Activated CD4-positive, alpha-beta T cell treated with anti-CD3 and anti-CD28 coated beads, Interleukin-2, Interleukin-6, amounts not matched to agents 100 ng/mL and 50 ng/mL, durations not matched to agents 16 hours and 8 hours (primary cell): ENCODE data around the gene TSC22D1.

ENCODE experiments used
- DNase-seq: peaks from one replicate; pipeline ENCODE4 v3.0.0-alpha.2; 2020

TSC22D1 gene

GRCh38 chr13:44449999-44450821 lies 125.9 kb downstream of the TSC22D1 start:
- no peak for DNase-seq

- DNase-seq, result no peak
Observed at GRCh38 chr13:44448875-44449274, 127.3 kb downstream of the TSC22D1 start.

- DNase-seq, result no peak
Observed at GRCh38 chr13:44448373-44448772, 127.8 kb downstream of the TSC22D1 start.

GRCh38 chr13:44447783-44448321 lies 128.3 kb downstream of the TSC22D1 start:
- no peak for DNase-seq

- no peak for DNase-seq
Observed at GRCh38 chr13:44440046-44440608, 136.0 kb downstream of the TSC22D1 start.

GRCh38 chr13:44439452-44440024 lies 136.6 kb downstream of the TSC22D1 start:
- DNase-seq, result no peak

- DNase-seq, result no peak
Observed at GRCh38 chr13:44438234-44438579, 137.9 kb downstream of the TSC22D1 start.

GRCh38 chr13:44437356-44438233 lies 138.5 kb downstream of the TSC22D1 start:
- DNase-seq, result peak; percentile 53

GRCh38 chr13:44436589-44437337 lies 139.4 kb downstream of the TSC22D1 start:
- peak; percentile 27 for DNase-seq

GRCh38 chr13:44435919-44436510 lies 140.1 kb downstream of the TSC22D1 start:
- DNase-seq, result no peak

GRCh38 chr13:44435142-44435918 lies 140.8 kb downstream of the TSC22D1 start:
- peak; percentile 88 for DNase-seq

GRCh38 chr13:44434766-44435141 lies 141.4 kb downstream of the TSC22D1 start:
- no peak for DNase-seq

- no peak for DNase-seq
Observed at GRCh38 chr13:44433863-44434765, 142.0 kb downstream of the TSC22D1 start.

GRCh38 chr13:44432650-44433049 lies 143.5 kb downstream of the TSC22D1 start:
- DNase-seq, result no peak

- DNase-seq, result no peak
Observed at GRCh38 chr13:44431150-44431549, 145.0 kb downstream of the TSC22D1 start.

- no peak for DNase-seq
Observed at GRCh38 chr13:44429311-44429710, 146.8 kb downstream of the TSC22D1 start.

- DNase-seq, result no peak
Observed at GRCh38 chr13:44426461-44426860, 149.7 kb downstream of the TSC22D1 start.

GRCh38 chr13:44425815-44426078 lies 150.4 kb downstream of the TSC22D1 start:
- no peak for DNase-seq

GRCh38 chr13:44425041-44425814 lies 150.9 kb downstream of the TSC22D1 start:
- DNase-seq, result no peak
